ENCODE results near the gene KSR2.

KSR2 gene

GRCh38 chr12:117854339-117855012 is 114.3 kb downstream of the KSR2 start:
- DNase-seq: no peak

GRCh38 chr12:117853600-117853999 is 115.2 kb downstream of the KSR2 start:
- no peak for DNase-seq

GRCh38 chr12:117850048-117850447 is 118.7 kb downstream of the KSR2 start:
- DNase-seq: peak; percentile 28

GRCh38 chr12:117847371-117847770 is 121.4 kb downstream of the KSR2 start:
- no peak for DNase-seq

GRCh38 chr12:117845271-117845904 is 123.4 kb downstream of the KSR2 start:
- no peak for DNase-seq

GRCh38 chr12:117844114-117844830 is 124.5 kb downstream of the KSR2 start:
- DNase-seq: no peak

- no peak for DNase-seq
Measured at GRCh38 chr12:117842630-117843029, 126.2 kb downstream of the KSR2 start.

GRCh38 chr12:117842220-117842619 is 126.6 kb downstream of the KSR2 start:
- DNase-seq: no peak

- no peak for DNase-seq
Measured at GRCh38 chr12:117837737-117838050, 131.1 kb downstream of the KSR2 start.

GRCh38 chr12:117836999-117837736 is 131.6 kb downstream of the KSR2 start:
- peak; percentile 88 for DNase-seq

GRCh38 chr12:117836476-117836875 is 132.3 kb downstream of the KSR2 start:
- DNase-seq: no peak

GRCh38 chr12:117835156-117835555 is 133.6 kb downstream of the KSR2 start:
- no peak for DNase-seq

GRCh38 chr12:117832459-117833457 is 136.0 kb downstream of the KSR2 start:
- DNase-seq: no peak

- no peak for DNase-seq
Measured at GRCh38 chr12:117830471-117830870, 138.3 kb downstream of the KSR2 start.

- DNase-seq: no peak
Measured at GRCh38 chr12:117829108-117829507, 139.7 kb downstream of the KSR2 start.

- no peak for DNase-seq
Measured at GRCh38 chr12:117827660-117828059, 141.1 kb downstream of the KSR2 start.

- DNase-seq: no peak
Measured at GRCh38 chr12:117825827-117826226, 143.0 kb downstream of the KSR2 start.

- no peak for DNase-seq
Measured at GRCh38 chr12:117821480-117822175, 147.2 kb downstream of the KSR2 start.

GRCh38 chr12:117820216-117820907 is 148.4 kb downstream of the KSR2 start:
- DNase-seq: no peak

GRCh38 chr12:117819160-117819559 is 149.6 kb downstream of the KSR2 start:
- no peak for DNase-seq

- DNase-seq: no peak
Measured at GRCh38 chr12:117818400-117818799, 150.4 kb downstream of the KSR2 start.
